Tibial nerve (tissue), 4 donors: ENCODE data around the gene AP4B1. TPM values are rescaled to one million over a fixed set of nuclear protein-coding genes. Genes with fewer than 3 reads are reported as not detected.

Experiments used
- DNase-seq, 2 donors: peaks; one replicate each; pipeline ENCODE4 v3.0.0-alpha.2; 2019; ENCODE audit warnings: low spot score in 2 of 2
- H3K27ac ChIP-seq, 4 donors: fragments of 200-600 bp; sonication (generic) in 3 of 4; one replicate each; pipeline ENCODE4 v1.5.1; 2017 to 2019; ENCODE audit warnings: mild to moderate bottlenecking in 1 of 4
- H3K27me3 ChIP-seq, 2 donors: fragments of 200-600 bp; sonication (generic) in 1 of 2; one replicate each; pipeline versions ENCODE4 v1.5.1 to v1.6.0; 2017 to 2019
- H3K36me3 ChIP-seq, 3 donors: fragments of 200-600 bp; sonication (generic); one replicate each; pipeline ENCODE4 v1.5.1; 2018 to 2019
- H3K4me1 ChIP-seq, 4 donors: fragments of 200-600 bp; sonication (generic) in 3 of 4; one replicate each; pipeline ENCODE4 v1.5.1; 2017 to 2019
- H3K4me3 ChIP-seq, 4 donors: fragments of 200-600 bp; sonication (generic) in 3 of 4; one replicate each; pipeline ENCODE4 v1.5.1; 2017 to 2019; ENCODE audit warnings: mild to moderate bottlenecking in 1 of 4, moderate library complexity in 1 of 4
- H3K9me3 ChIP-seq, 4 donors: fragments of 200-600 bp; sonication (generic) in 3 of 4; one replicate each; pipeline ENCODE4 v1.5.1; 2017 to 2019
- CTCF ChIP-seq, 5 experiments: fragments of 200-600 bp in 3 of 5; fragments of 450-650 bp in 2 of 5; sonication (generic) in 3 of 5; IDR thresholded peaks; one replicate each; pipeline ENCODE4 v1.5.1; 2016 to 2019; ENCODE audit warnings: antibody characterized with exemption in 5 of 5, mild to moderate bottlenecking in 3 of 5, moderate library complexity in 2 of 5
- EP300 ChIP-seq, 2 donors: sonication (generic); formaldehyde crosslinking; IDR thresholded peaks; one replicate each; pipeline ENCODE4 v1.6.1; 2017; ENCODE audit warnings: antibody characterized with exemption in 2 of 2, mild to moderate bottlenecking in 1 of 2
- POLR2A ChIP-seq, 2 donors: fragments of 450-650 bp; IDR thresholded peaks; one replicate each; pipeline ENCODE4 v1.6.1; 2017; ENCODE audit warnings: antibody characterized with exemption in 2 of 2, mild to moderate bottlenecking in 2 of 2, moderate library complexity in 2 of 2
- WGBS, 2 donors: methylation state at CpG; one replicate each; pipeline ENCODE4 v1.1.5; 2018; 5-methylcytosine and 5-hydroxymethylcytosine counted together
- total RNA-seq, 4 donors: library from RNA; depleted of rRNA; stranded (reverse); fragments of >200 nt; gene quantifications; one replicate each; pipeline ENCODE4 v1.1.0, GENCODE V29; 2016

The AP4B1 gene
- total RNA-seq, 4 donors from 2014 or later, result 22.1 to 39.9 (median 34.5) TPM

GRCh38 chr1:113938192-113938591 lies 33.6 kb upstream of the AP4B1 start:
- no peak for DNase-seq
- Histone ChIP-seq H3K9me3 (no peaks in the 10 kb centered on the region), H3K4me1 (peaks cover 0 to 67% (median 12%) of the 10 kb centered on the region in 4 donors), H3K36me3 (peaks cover 0 to 29% (median 0%) of the 10 kb centered on the region in 3 donors), H3K27ac (no peak overlapping the region), H3K4me3 (no peak overlapping the region), H3K27me3 (no peaks in the 10 kb centered on the region)
- TF ChIP-seq EP300 (IDR thresholded peaks at IDR 0.05), result no peak
- no peak for TF ChIP-seq CTCF (IDR thresholded peaks at IDR 0.05)
- no peak for TF ChIP-seq POLR2A (IDR thresholded peaks at IDR 0.05)
- 74 to 84% methylated on average over 5 of the region's 5 CpGs for WGBS, 2 donors

GRCh38 chr1:113937146-113937545 lies 32.5 kb upstream of the AP4B1 start:
- Histone ChIP-seq H3K27me3 (no peaks in the 10 kb centered on the region), H3K4me3 (no peak overlapping the region), H3K9me3 (no peaks in the 10 kb centered on the region), H3K4me1 (peaks cover 0 to 70% (median 22%) of the 10 kb centered on the region in 4 donors), H3K36me3 (peaks cover 0 to 20% (median 0%) of the 10 kb centered on the region in 3 donors), H3K27ac (no peak overlapping the region)
- DNase-seq, result no peak
- TF ChIP-seq POLR2A (IDR thresholded peaks at IDR 0.05), result no peak
- TF ChIP-seq EP300 (IDR thresholded peaks at IDR 0.05), result no peak
- WGBS, 2 donors, result 67 to 73% methylated on average over 1 of the region's 1 CpG

GRCh38 chr1:113935970-113936369 lies 31.4 kb upstream of the AP4B1 start:
- no peak for TF ChIP-seq EP300 (IDR thresholded peaks at IDR 0.05)
- TF ChIP-seq POLR2A (IDR thresholded peaks at IDR 0.05), result no peak
- TF ChIP-seq CTCF (IDR thresholded peaks at IDR 0.05), result no peak
- Histone ChIP-seq H3K4me1 (peaks cover 0 to 81% (median 33%) of the 10 kb centered on the region in 4 donors), H3K36me3 (peaks cover 0 to 8% (median 0%) of the 10 kb centered on the region in 3 donors), H3K27ac (no peak overlapping the region), H3K4me3 (no peak overlapping the region), H3K27me3 (no peaks in the 10 kb centered on the region), H3K9me3 (no peaks in the 10 kb centered on the region)
- no peak for DNase-seq
- 67 to 70% methylated on average over 1 of the region's 1 CpG for WGBS, 2 donors

- Histone ChIP-seq H3K27ac (no peak overlapping the region), H3K27me3 (no peaks in the 10 kb centered on the region), H3K9me3 (no peaks in the 10 kb centered on the region), H3K36me3 (peaks cover 0 to under 1% (median 0%) of the 10 kb centered on the region in 3 donors), H3K4me3 (no peak overlapping the region), H3K4me1 (peaks cover 0 to 82% (median 38%) of the 10 kb centered on the region in 4 donors)
- DNase-seq, result no peak
- WGBS, 2 donors, result 91 to 100% methylated on average over 1 of the region's 1 CpG
- TF ChIP-seq EP300 (IDR thresholded peaks at IDR 0.05) (no peak), CTCF (IDR thresholded peaks at IDR 0.05) (no peak), POLR2A (IDR thresholded peaks at IDR 0.05) (no peak)
Observed at GRCh38 chr1:113935176-113935575, 30.6 kb upstream of the AP4B1 start.

GRCh38 chr1:113934511-113935055 lies 30.0 kb upstream of the AP4B1 start:
- no peaks in the 10 kb centered on the region for H3K27me3 ChIP-seq
- no peak for DNase-seq
- peaks cover 0 to 77% (median 38%) of the 10 kb centered on the region in 4 donors for H3K4me1 ChIP-seq

More at GRCh38 chr1:113934511-113935055, 30.0 kb upstream of the AP4B1 start:
- TF ChIP-seq CTCF (IDR thresholded peaks at IDR 0.05) (no peak), POLR2A (IDR thresholded peaks at IDR 0.05) (no peak), EP300 (IDR thresholded peaks at IDR 0.05) (no peak)
- Histone ChIP-seq H3K36me3 (no peaks in the 10 kb centered on the region), H3K9me3 (no peaks in the 10 kb centered on the region), H3K4me3 (no peak overlapping the region), H3K27ac (no peak overlapping the region)
- 59 to 83% methylated on average over 5 of the region's 5 CpGs for WGBS, 2 donors
